IPS DF 6.9 (cell line): ENCODE data around the gene TUBB1.

Experiments used
- DNase-seq: peaks from one replicate; pipeline ENCODE4 v3.0.0-alpha.2; 2013; ENCODE audit warnings: low read depth, low spot score
- H3K27ac ChIP-seq: one replicate; pipeline ENCODE4 v1.5.1; 2013; ENCODE audit warnings: low read length, control low read depth
- H3K27me3 ChIP-seq: 2 replicates; pipeline ENCODE4 v1.6.1; 2013; ENCODE audit warnings: mild to moderate bottlenecking, low read length; ENCODE audit not compliant: control insufficient read depth, insufficient read depth
- H3K36me3 ChIP-seq: 2 replicates; pipeline ENCODE4 v1.6.1; 2013; ENCODE audit warnings: low read length; ENCODE audit not compliant: control insufficient read depth, insufficient read depth
- H3K4me1 ChIP-seq: 2 replicates; pipeline ENCODE4 v1.6.1; 2013; ENCODE audit warnings: low read length; ENCODE audit not compliant: control insufficient read depth, insufficient read depth
- H3K4me3 ChIP-seq: 2 replicates; pipeline ENCODE4 v1.5.1; 2013; ENCODE audit warnings: mild to moderate bottlenecking, low read length
- H3K9me3 ChIP-seq: 2 replicates; pipeline ENCODE4 v1.6.1; 2013; ENCODE audit warnings: low read length, inconsistent platforms; ENCODE audit not compliant: control insufficient read depth, insufficient read depth
- WGBS: extraction: QIAGEN DNeasy Blood & Tissue Kit; methylation state at CpG from one replicate; pipeline ENCODE4 v1.1.7; 2013; ENCODE audit warnings: mixed read lengths, missing lambda C conversion rate; ENCODE audit not compliant: insufficient read length, insufficient coverage; 5-methylcytosine and 5-hydroxymethylcytosine counted together

Gene TUBB1

GRCh38 chr20:59013959-59014608, 5.1 kb upstream of the TUBB1 start:
- no peaks in the 10 kb centered on the region for H3K4me1 ChIP-seq
- no peak for DNase-seq
- no peak overlapping the region for H3K27ac ChIP-seq
- no CpG with 5 or more reads among the region's 13 CpGs for WGBS
- no peaks in the 10 kb centered on the region for H3K36me3 ChIP-seq
- H3K4me3 ChIP-seq, result no peak overlapping the region
- H3K9me3 ChIP-seq, result no peaks in the 10 kb centered on the region
- H3K27me3 ChIP-seq, result no peaks in the 10 kb centered on the region

- no peak overlapping the region for H3K4me3 ChIP-seq
- H3K27me3 ChIP-seq, result no peaks in the 10 kb centered on the region
- H3K4me1 ChIP-seq, result no peaks in the 10 kb centered on the region
- DNase-seq, result no peak
- H3K27ac ChIP-seq, result no peak overlapping the region
- no peaks in the 10 kb centered on the region for H3K36me3 ChIP-seq
- H3K9me3 ChIP-seq, result no peaks in the 10 kb centered on the region
- no CpG with 5 or more reads among the region's 17 CpGs for WGBS
Measured at GRCh38 chr20:59014680-59015389, 4.4 kb upstream of the TUBB1 start.

- no CpG with 5 or more reads among the region's 16 CpGs for WGBS
- Histone ChIP-seq H3K4me3 (no peak overlapping the region), H3K4me1 (no peaks in the 10 kb centered on the region), H3K9me3 (no peaks in the 10 kb centered on the region), H3K27ac (no peak overlapping the region), H3K27me3 (no peaks in the 10 kb centered on the region), H3K36me3 (no peaks in the 10 kb centered on the region)
- no peak for DNase-seq
Measured at GRCh38 chr20:59015411-59015810, 3.8 kb upstream of the TUBB1 start.

GRCh38 chr20:59015812-59016711, 3.2 kb upstream of the TUBB1 start:
- H3K4me1 ChIP-seq, result no peaks in the 10 kb centered on the region
- no peaks in the 10 kb centered on the region for H3K9me3 ChIP-seq
- no peak overlapping the region for H3K27ac ChIP-seq
- no peak overlapping the region for H3K4me3 ChIP-seq
- H3K27me3 ChIP-seq, result no peaks in the 10 kb centered on the region
- H3K36me3 ChIP-seq, result no peaks in the 10 kb centered on the region
- WGBS, result no CpG with 5 or more reads among the region's 16 CpGs
- DNase-seq, result no peak

GRCh38 chr20:59016795-59017492, 2.3 kb upstream of the TUBB1 start:
- no CpG with 5 or more reads among the region's 4 CpGs for WGBS
- no peak for DNase-seq
- H3K27me3 ChIP-seq, result no peaks in the 10 kb centered on the region

GRCh38 chr20:59017493-59018231, 1.6 kb upstream of the TUBB1 start:
- DNase-seq, result no peak
- no peaks in the 10 kb centered on the region for H3K36me3 ChIP-seq
- no peak overlapping the region for H3K27ac ChIP-seq
- no peaks in the 10 kb centered on the region for H3K9me3 ChIP-seq
- no peak overlapping the region for H3K4me3 ChIP-seq
- no peaks in the 10 kb centered on the region for H3K4me1 ChIP-seq
- H3K27me3 ChIP-seq, result no peaks in the 10 kb centered on the region
- whole genome bisulfite sequencing, result no CpG with 5 or more reads among the region's 16 CpGs

More at GRCh38 chr20:59016795-59017492, 2.3 kb upstream of the TUBB1 start:
- H3K9me3 ChIP-seq, result no peaks in the 10 kb centered on the region
- H3K4me1 ChIP-seq, result no peaks in the 10 kb centered on the region
- no peak overlapping the region for H3K27ac ChIP-seq
- no peaks in the 10 kb centered on the region for H3K36me3 ChIP-seq
- H3K4me3 ChIP-seq, result no peak overlapping the region

GRCh38 chr20:59018817-59019216, 412 bp upstream of the TUBB1 start:
- Histone ChIP-seq H3K4me1 (no peaks in the 10 kb centered on the region), H3K36me3 (no peaks in the 10 kb centered on the region), H3K9me3 (no peaks in the 10 kb centered on the region), H3K27ac (no peak overlapping the region), H3K27me3 (no peaks in the 10 kb centered on the region), H3K4me3 (no peak overlapping the region)
- DNase-seq, result no peak
- WGBS, result no CpG with 5 or more reads among the region's 10 CpGs

GRCh38 chr20:59020938-59021551, 1.8 kb downstream of the TUBB1 start:
- no CpG with 5 or more reads among the region's 5 CpGs for WGBS
- peaks cover 10% of the 10 kb centered on the region; the same call in 1 of the 2 replicates for H3K36me3 ChIP-seq
- H3K4me1 ChIP-seq, result no peaks in the 10 kb centered on the region
- no peak overlapping the region for H3K27ac ChIP-seq
- no peaks in the 10 kb centered on the region for H3K9me3 ChIP-seq
- H3K4me3 ChIP-seq, result no peak overlapping the region
- no peak for DNase-seq
- no peaks in the 10 kb centered on the region for H3K27me3 ChIP-seq

GRCh38 chr20:59022754-59023153, 3.5 kb downstream of the TUBB1 start:
- Histone ChIP-seq H3K4me1 (no peaks in the 10 kb centered on the region), H3K27ac (no peak overlapping the region), H3K9me3 (no peaks in the 10 kb centered on the region), H3K27me3 (no peaks in the 10 kb centered on the region), H3K4me3 (no peak overlapping the region), H3K36me3 (peaks cover 10% of the 10 kb centered on the region; the same call in 1 of the 2 replicates)
- WGBS, result no CpG with 5 or more reads among the region's 15 CpGs
- DNase-seq, result no peak
